Activated T-helper 1 cell treated with anti-CD3 and anti-CD28 coated beads, Interleukin-12 subunit alpha, Interleukin-12 subunit beta, Interleukin-2, Interleukin-4 antibody, amounts not matched to agents 30 ng/mL and 10 ng/mL and 1 ng/mL, durations not matched to agents 14 hours and 24 hours and 36 hours (primary cell): Measurements from ENCODE around the gene RNF157. TPM values are rescaled to one million over a fixed set of nuclear protein-coding genes. Genes with fewer than 3 reads are reported as not detected.
"Not testable (repeated sequence)": the region's sequence is repeated elsewhere in the genome, so short reads cannot be mapped to it uniquely, and the experiment has no call there.

Experiments
- DNase-seq: peaks from one replicate; pipeline ENCODE4 v3.0.0; 2021; ENCODE audit warnings: low spot score
- H3K27ac Mint-ChIP-seq: one replicate; pipeline ENCODE4 v1.8.0; 2021; ENCODE audit warnings: mild to moderate bottlenecking, mixed read lengths
- H3K27me3 Mint-ChIP-seq: one replicate; pipeline ENCODE4 v1.8.0; 2022; ENCODE audit warnings: mild to moderate bottlenecking, moderate library complexity, mixed read lengths; ENCODE audit not compliant: insufficient read depth
- H3K36me3 Mint-ChIP-seq: one replicate; pipeline ENCODE4 v1.8.0; 2021; ENCODE audit warnings: low read depth, mixed read lengths
- H3K4me1 Mint-ChIP-seq: one replicate; pipeline ENCODE4 v1.8.0; 2021; ENCODE audit warnings: low read depth, mixed read lengths
- H3K4me3 Mint-ChIP-seq: one replicate; pipeline ENCODE4 v1.8.0; 2021; ENCODE audit warnings: mild to moderate bottlenecking, moderate library complexity, mixed read lengths
- H3K9me3 Mint-ChIP-seq: one replicate; pipeline ENCODE4 v1.8.0; 2021; ENCODE audit warnings: mixed read lengths
- intact Hi-C: fragments of 100-400 bp; cut with micrococcal nuclease; formaldehyde crosslinking; loops from one replicate; pipeline ENCODE4 v1.15.1; 2024
- total RNA-seq: library from RNA; stranded (reverse); gene quantifications from 2 replicates; pipeline ENCODE4 v1.2.3, GENCODE V29; 2022

Gene RNF157
- total RNA-seq, 1 donor from 2014 or later, result 51.7 TPM

- no peak for DNase-seq
- Mint-ChIP-seq H3K4me1 (peaks cover 92% of the 10 kb centered on the region), H3K4me3 (no peak overlapping the region), H3K27me3 (no peaks in the 10 kb centered on the region), H3K36me3 (peaks cover 63% of the 10 kb centered on the region), H3K9me3 (no peaks in the 10 kb centered on the region), H3K27ac (no peak overlapping the region)
- intact Hi-C loops, result loop anchor here (10.0 kb wide), 1 partner anchor 413 kb away; the partner anchor contains the start of gene UNK
Measured at GRCh38 chr17:76197911-76198310, 42.4 kb downstream of the RNF157 start.

GRCh38 chr17:76196675-76197074 lies 43.6 kb downstream of the RNF157 start:
- intact Hi-C loops, result loop anchor here (10.0 kb wide), 1 partner anchor 412 kb away; the partner anchor contains the start of gene UNK
- DNase-seq, result no peak
- Mint-ChIP-seq H3K9me3 (no peaks in the 10 kb centered on the region), H3K4me3 (no peak overlapping the region), H3K27me3 (no peaks in the 10 kb centered on the region), H3K4me1 (peaks cover 90% of the 10 kb centered on the region), H3K27ac (no peak overlapping the region), H3K36me3 (peaks cover 57% of the 10 kb centered on the region)

GRCh38 chr17:76195281-76196096 lies 44.8 kb downstream of the RNF157 start:
- Mint-ChIP-seq H3K4me1 (peaks cover 87% of the 10 kb centered on the region), H3K27ac (peak overlapping the region; percentile 68), H3K4me3 (no peak overlapping the region), H3K27me3 (no peaks in the 10 kb centered on the region), H3K36me3 (peaks cover 52% of the 10 kb centered on the region), H3K9me3 (no peaks in the 10 kb centered on the region)
- no peak for DNase-seq
- intact Hi-C loops, result loop anchor here (10.0 kb wide), 1 partner anchor 411 kb away; the partner anchor contains the start of gene UNK

- intact Hi-C loops, result loop anchor here (2.0 to 10.0 kb wide), 3 partner anchors 13 to 409 kb away; partner anchors contain the start of genes RNF157 and UNK
- Mint-ChIP-seq H3K4me1 (peaks cover 84% of the 10 kb centered on the region), H3K9me3 (no peaks in the 10 kb centered on the region), H3K36me3 (peaks cover 43% of the 10 kb centered on the region), H3K27ac (peak overlapping the region; percentile 92), H3K27me3 (no peaks in the 10 kb centered on the region), H3K4me3 (peak overlapping the region; percentile 80)
- peak; percentile 64 for DNase-seq
Measured at GRCh38 chr17:76193591-76193990, 46.7 kb downstream of the RNF157 start.

- Mint-ChIP-seq H3K27me3 (no peaks in the 10 kb centered on the region), H3K4me1 (peaks cover 79% of the 10 kb centered on the region), H3K27ac (peak overlapping the region; percentile 92), H3K4me3 (peak overlapping the region; percentile 80), H3K36me3 (peaks cover 38% of the 10 kb centered on the region), H3K9me3 (no peaks in the 10 kb centered on the region)
- intact Hi-C loops, result loop anchor here (1.0 to 10.0 kb wide), 8 partner anchors 8 to 407 kb away; partner anchors contain the start of genes RNF157 and UNK
- DNase-seq, result peak; percentile 64
Measured at GRCh38 chr17:76191896-76192295, 48.4 kb downstream of the RNF157 start.

GRCh38 chr17:76189741-76190140 lies 50.6 kb downstream of the RNF157 start:
- H3K27me3 Mint-ChIP-seq, result no peaks in the 10 kb centered on the region
- no peak for DNase-seq
- peaks cover 78% of the 10 kb centered on the region for H3K4me1 Mint-ChIP-seq
- peak overlapping the region; percentile 74 for H3K4me3 Mint-ChIP-seq
- intact Hi-C loops, result loop anchor here (10.0 kb wide), 1 partner anchor 405 kb away; the partner anchor contains the start of gene UNK
- peaks cover 26% of the 10 kb centered on the region for H3K36me3 Mint-ChIP-seq
- H3K9me3 Mint-ChIP-seq, result no peaks in the 10 kb centered on the region
- peak overlapping the region; percentile 97 for H3K27ac Mint-ChIP-seq

GRCh38 chr17:76189247-76189646 lies 51.0 kb downstream of the RNF157 start:
- no peak for DNase-seq
- Mint-ChIP-seq H3K27me3 (no peaks in the 10 kb centered on the region), H3K4me3 (peak overlapping the region; percentile 74), H3K27ac (peak overlapping the region; percentile 97), H3K36me3 (peaks cover 26% of the 10 kb centered on the region), H3K9me3 (no peaks in the 10 kb centered on the region), H3K4me1 (peaks cover 78% of the 10 kb centered on the region)
- intact Hi-C loops, result no loop called here

GRCh38 chr17:76188213-76189016 lies 51.9 kb downstream of the RNF157 start:
- Mint-ChIP-seq H3K4me1 (peaks cover 70% of the 10 kb centered on the region), H3K27ac (peak overlapping the region; percentile 77), H3K36me3 (peaks cover 22% of the 10 kb centered on the region), H3K9me3 (no peaks in the 10 kb centered on the region), H3K27me3 (no peaks in the 10 kb centered on the region), H3K4me3 (peak overlapping the region; percentile 36)
- intact Hi-C loops, result no loop called here
- DNase-seq, result no peak

- Mint-ChIP-seq H3K4me1 (peaks cover 63% of the 10 kb centered on the region), H3K36me3 (peaks cover 22% of the 10 kb centered on the region)
- H3K27me3 Mint-ChIP-seq, intact Hi-C loops, DNase-seq, H3K9me3 Mint-ChIP-seq, H3K4me3 Mint-ChIP-seq, H3K27ac Mint-ChIP-seq: not testable (repeated sequence)
Measured at GRCh38 chr17:76186774-76187173, 53.5 kb downstream of the RNF157 start.

GRCh38 chr17:76184290-76184689 lies 56.0 kb downstream of the RNF157 start:
- Mint-ChIP-seq H3K4me3 (no peak overlapping the region), H3K27ac (no peak overlapping the region), H3K4me1 (peaks cover 71% of the 10 kb centered on the region), H3K36me3 (peaks cover 27% of the 10 kb centered on the region), H3K27me3 (no peaks in the 10 kb centered on the region), H3K9me3 (no peaks in the 10 kb centered on the region)
- intact Hi-C loops, result no loop called here
- DNase-seq, result no peak

- intact Hi-C loops, result loop anchor here (1.0 kb wide), 4 partner anchors 9 to 97 kb away; partner anchors contain the start of gene FOXJ1
- H3K36me3 Mint-ChIP-seq, result peaks cover 13% of the 10 kb centered on the region
- H3K4me1 Mint-ChIP-seq, result peaks cover 64% of the 10 kb centered on the region
- DNase-seq, result peak; percentile 90
- peak overlapping the region; percentile 53 for H3K4me3 Mint-ChIP-seq
- no peaks in the 10 kb centered on the region for H3K9me3 Mint-ChIP-seq
- H3K27me3 Mint-ChIP-seq, result no peaks in the 10 kb centered on the region
- H3K27ac Mint-ChIP-seq, result peak overlapping the region; percentile 87
Measured at GRCh38 chr17:76182016-76182764, 58.1 kb downstream of the RNF157 start.
